ENCODE measurements around the gene C1QTNF8. TPM values are rescaled to one million over a fixed set of nuclear protein-coding genes. Genes with fewer than 3 reads are reported as not detected.

The C1QTNF8 gene
- total and polyA plus RNA-seq, 2 of the 13 experiments (the other 11 are each of a cell fraction or from before 2014, with no cell fraction given) = 0.09 TPM; not detected in 1

- TF ChIP-seq AKNA (CRISPR knock-in tag; IDR thresholded peaks at IDR 0.05; ENCODE audit: borderline replicate concordance) (0 out of 2 replicates have a peak, but pooled peaks have one; percentile 26), PAXIP1 (CRISPR knock-in tag; conservative IDR thresholded peaks at IDR 0.05) (peak; percentile 90), EEA1 (CRISPR knock-in tag; IDR thresholded peaks at IDR 0.05; ENCODE audit: borderline replicate concordance) (peak; percentile 88; the same call in 1 of the 2 replicates), ZBTB26 (CRISPR knock-in tag; IDR thresholded peaks at IDR 0.05; ENCODE audit: borderline replicate concordance) (peak; percentile 87), ZBTB40 (IDR thresholded peaks at IDR 0.05) (no peak), ZBTB40 (CRISPR knock-in tag; IDR thresholded peaks at IDR 0.05) (peak; percentile 93)
These were observed 13.6 kb downstream of the C1QTNF8 start (continued) for GRCh38 chr16:1082266-1082951.
